WTC11 (cell line): ENCODE data around the gene FTCDNL1. TPM values are rescaled to one million over a fixed set of nuclear protein-coding genes. Genes with fewer than 3 reads are reported as not detected.
A peak's percentile ranks its signal among the peaks of the same experiment; 100 is the strongest.

Source experiments
- ATAC-seq: fragments of 200-7000 bp; cut with Tn5 transposase; 2 replicates; pipeline ENCODE4 v1.10.0; 2021; ENCODE audit warnings: mild to moderate bottlenecking, moderate library complexity
- CTCF ChIA-PET: fragments of 300-600 bp; sonication (Branson Sonifier 250); formaldehyde crosslinking; loops from one replicate; lab custom pipeline; 2021; ENCODE audit warnings: antibody characterized with exemption; lab: Charles Lee
- POLR2A ChIA-PET: fragments of 350-600 bp; sonication (Branson Sonifier 250); formaldehyde crosslinking; loops from one replicate; lab custom pipeline; 2021; ENCODE audit warnings: antibody characterized with exemption; lab: Charles Lee
- DNase-seq: peaks from one replicate; pipeline ENCODE4 v3.0.0; 2021; ENCODE audit warnings: low spot score
- H3K27ac Mint-ChIP-seq: 2 replicates; pipeline ENCODE4 v1.8.0; 2021; ENCODE audit warnings: mixed read lengths
- H3K27me3 Mint-ChIP-seq: 2 replicates; pipeline ENCODE4 v1.8.0; 2021; ENCODE audit warnings: low read depth, mild to moderate bottlenecking, moderate library complexity, mixed read lengths
- H3K36me3 Mint-ChIP-seq: 2 replicates; pipeline ENCODE4 v1.8.0; 2021; ENCODE audit warnings: mixed read lengths
- H3K4me1 Mint-ChIP-seq: 2 replicates; pipeline ENCODE4 v1.8.0; 2022; ENCODE audit warnings: mixed read lengths
- H3K4me3 Mint-ChIP-seq: 2 replicates; pipeline ENCODE4 v1.8.0; 2021; ENCODE audit warnings: mild to moderate bottlenecking, moderate library complexity, mixed read lengths
- H3K9me3 Mint-ChIP-seq: 2 replicates; pipeline ENCODE4 v1.8.0; 2021; ENCODE audit warnings: mixed read lengths
- FOXJ3 ChIP-seq: sonication (generic); formaldehyde crosslinking; IDR thresholded peaks from 2 replicates; pipeline ENCODE4 v1.9.0; 2021; ENCODE audit warnings: missing genetic modification reagents, mild to moderate bottlenecking, borderline replicate concordance
- HMGA2 ChIP-seq: fragments of 250-450 bp; sonication (Bioruptor Pico); IDR thresholded peaks from 2 replicates; pipeline ENCODE4 v1.4.0; 2021; ENCODE audit warnings: mild to moderate bottlenecking, moderate library complexity
- JUN ChIP-seq: sonication (generic); formaldehyde crosslinking; IDR thresholded peaks from 2 replicates; pipeline ENCODE4 v1.8.0; 2023; ENCODE audit warnings: mild to moderate bottlenecking, missing genetic modification reagents
- KAT7 ChIP-seq: sonication (generic); formaldehyde crosslinking; IDR thresholded peaks from 2 replicates; pipeline ENCODE4 v1.8.1; 2023; ENCODE audit warnings: missing genetic modification reagents, mild to moderate bottlenecking, borderline replicate concordance
- NR2C2 ChIP-seq: sonication (generic); formaldehyde crosslinking; IDR thresholded peaks from 2 replicates; pipeline ENCODE4 v1.8.0; 2022; ENCODE audit warnings: mild to moderate bottlenecking, missing genetic modification reagents
- ZNF138 ChIP-seq: sonication (generic); formaldehyde crosslinking; conservative IDR thresholded peaks from 2 replicates; pipeline ENCODE4 v1.8.1; 2022; ENCODE audit warnings: mild to moderate bottlenecking, moderate library complexity, missing genetic modification reagents
- ZNF263 ChIP-seq: sonication (generic); formaldehyde crosslinking; IDR thresholded peaks from 2 replicates; pipeline ENCODE4 v1.8.1; 2022; ENCODE audit warnings: low read depth, mild to moderate bottlenecking, moderate library complexity, missing genetic modification reagents
- total RNA-seq: library from RNA; stranded (reverse); gene quantifications from 3 replicates; pipeline ENCODE4 v1.2.3, GENCODE V29; 2021
- TF ChIP-seq, protein P1 (sequence below): sonication (generic); formaldehyde crosslinking; IDR thresholded peaks from 2 replicates; pipeline ENCODE4 v1.8.0; 2022; ENCODE audit warnings: missing genetic modification reagents
- TF ChIP-seq, protein P2 (sequence below): fragments of 250-450 bp; sonication (Bioruptor Pico); IDR thresholded peaks from 2 replicates; pipeline ENCODE4 v2.1.2; 2022; ENCODE audit warnings: mild to moderate bottlenecking, moderate library complexity
- TF ChIP-seq, protein P3 (sequence below): fragments of 250-450 bp; sonication (Bioruptor Pico); IDR thresholded peaks from 2 replicates; pipeline ENCODE4 v1.9.0; 2021; ENCODE audit warnings: mild to moderate bottlenecking, borderline replicate concordance
- TF ChIP-seq, protein P4 (sequence below): sonication (generic); formaldehyde crosslinking; IDR thresholded peaks from 2 replicates; pipeline ENCODE4 v1.8.1; 2023; ENCODE audit warnings: mild to moderate bottlenecking, missing genetic modification reagents
- TF ChIP-seq, protein P5 (sequence below): fragments of 250-450 bp; sonication (Bioruptor Pico); IDR thresholded peaks from 2 replicates; pipeline ENCODE4 v1.8.0; 2021; ENCODE audit warnings: mild to moderate bottlenecking

FTCDNL1 gene
- total RNA-seq, 1 experiment from 2014 or later = 0.85 TPM

DNA sequence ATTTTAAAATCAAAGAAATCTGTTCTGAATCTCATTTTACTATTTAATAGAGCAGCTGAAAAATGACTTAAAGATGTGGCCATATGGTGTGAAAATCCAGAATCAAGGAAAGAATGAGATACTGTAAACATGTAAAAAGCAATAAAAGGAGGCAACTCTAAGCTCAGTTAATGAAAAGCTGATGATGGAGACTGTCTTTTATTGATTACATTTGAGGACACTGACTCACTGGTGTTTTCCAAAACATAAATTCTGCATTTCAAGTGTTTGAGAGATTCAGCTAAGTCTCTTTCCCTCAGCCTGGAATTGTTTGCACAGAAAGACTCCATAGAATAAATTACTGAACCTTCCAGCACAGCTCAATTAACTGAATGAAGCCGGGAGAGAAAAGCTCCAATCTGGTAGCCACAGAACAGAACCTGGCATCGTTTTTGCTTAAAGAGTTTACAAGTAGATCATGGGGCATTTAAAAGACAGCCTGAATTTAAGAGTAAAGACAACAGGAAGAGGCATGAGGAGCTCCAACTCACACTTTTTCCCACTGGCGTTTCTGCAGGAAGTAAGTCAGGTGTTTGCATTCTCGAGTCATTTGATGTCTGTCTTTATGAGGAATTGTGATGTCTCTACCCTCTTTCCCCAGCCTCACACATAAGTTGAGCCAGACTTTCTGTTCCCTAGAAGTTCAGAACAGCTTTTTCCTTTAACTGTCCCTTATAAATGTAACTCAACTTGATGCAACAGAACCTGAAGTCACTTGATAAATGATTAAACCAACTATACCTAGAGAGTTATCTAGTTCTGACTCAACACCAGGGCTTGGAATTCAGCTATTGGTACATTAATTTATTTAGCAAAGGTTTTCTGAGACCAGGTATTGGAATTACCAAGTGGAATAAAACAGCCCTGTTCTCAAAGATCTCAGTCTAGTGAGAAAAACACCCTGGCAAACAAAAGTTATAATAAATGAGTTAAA lies 53.3 kb downstream of the FTCDNL1 start (continued):
- TF ChIP-seq, protein P1, sequence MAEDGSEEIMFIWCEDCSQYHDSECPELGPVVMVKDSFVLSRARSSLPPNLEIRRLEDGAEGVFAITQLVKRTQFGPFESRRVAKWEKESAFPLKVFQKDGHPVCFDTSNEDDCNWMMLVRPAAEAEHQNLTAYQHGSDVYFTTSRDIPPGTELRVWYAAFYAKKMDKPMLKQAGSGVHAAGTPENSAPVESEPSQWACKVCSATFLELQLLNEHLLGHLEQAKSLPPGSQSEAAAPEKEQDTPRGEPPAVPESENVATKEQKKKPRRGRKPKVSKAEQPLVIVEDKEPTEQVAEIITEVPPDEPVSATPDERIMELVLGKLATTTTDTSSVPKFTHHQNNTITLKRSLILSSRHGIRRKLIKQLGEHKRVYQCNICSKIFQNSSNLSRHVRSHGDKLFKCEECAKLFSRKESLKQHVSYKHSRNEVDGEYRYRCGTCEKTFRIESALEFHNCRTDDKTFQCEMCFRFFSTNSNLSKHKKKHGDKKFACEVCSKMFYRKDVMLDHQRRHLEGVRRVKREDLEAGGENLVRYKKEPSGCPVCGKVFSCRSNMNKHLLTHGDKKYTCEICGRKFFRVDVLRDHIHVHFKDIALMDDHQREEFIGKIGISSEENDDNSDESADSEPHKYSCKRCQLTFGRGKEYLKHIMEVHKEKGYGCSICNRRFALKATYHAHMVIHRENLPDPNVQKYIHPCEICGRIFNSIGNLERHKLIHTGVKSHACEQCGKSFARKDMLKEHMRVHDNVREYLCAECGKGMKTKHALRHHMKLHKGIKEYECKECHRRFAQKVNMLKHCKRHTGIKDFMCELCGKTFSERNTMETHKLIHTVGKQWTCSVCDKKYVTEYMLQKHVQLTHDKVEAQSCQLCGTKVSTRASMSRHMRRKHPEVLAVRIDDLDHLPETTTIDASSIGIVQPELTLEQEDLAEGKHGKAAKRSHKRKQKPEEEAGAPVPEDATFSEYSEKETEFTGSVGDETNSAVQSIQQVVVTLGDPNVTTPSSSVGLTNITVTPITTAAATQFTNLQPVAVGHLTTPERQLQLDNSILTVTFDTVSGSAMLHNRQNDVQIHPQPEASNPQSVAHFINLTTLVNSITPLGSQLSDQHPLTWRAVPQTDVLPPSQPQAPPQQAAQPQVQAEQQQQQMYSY = no peak
- no peak for TF ChIP-seq HMGA2
- no peak for TF ChIP-seq NR2C2 (CRISPR knock-in tag)
- TF ChIP-seq, protein P2, sequence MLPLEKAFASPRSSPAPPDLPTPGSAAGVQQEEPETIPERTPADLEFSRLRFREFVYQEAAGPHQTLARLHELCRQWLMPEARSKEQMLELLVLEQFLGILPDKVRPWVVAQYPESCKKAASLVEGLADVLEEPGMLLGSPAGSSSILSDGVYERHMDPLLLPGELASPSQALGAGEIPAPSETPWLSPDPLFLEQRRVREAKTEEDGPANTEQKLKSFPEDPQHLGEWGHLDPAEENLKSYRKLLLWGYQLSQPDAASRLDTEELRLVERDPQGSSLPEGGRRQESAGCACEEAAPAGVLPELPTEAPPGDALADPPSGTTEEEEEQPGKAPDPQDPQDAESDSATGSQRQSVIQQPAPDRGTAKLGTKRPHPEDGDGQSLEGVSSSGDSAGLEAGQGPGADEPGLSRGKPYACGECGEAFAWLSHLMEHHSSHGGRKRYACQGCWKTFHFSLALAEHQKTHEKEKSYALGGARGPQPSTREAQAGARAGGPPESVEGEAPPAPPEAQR (CRISPR knock-in tag) = no peak
- TF ChIP-seq, all 79 proteins: peak for 0

DNA sequence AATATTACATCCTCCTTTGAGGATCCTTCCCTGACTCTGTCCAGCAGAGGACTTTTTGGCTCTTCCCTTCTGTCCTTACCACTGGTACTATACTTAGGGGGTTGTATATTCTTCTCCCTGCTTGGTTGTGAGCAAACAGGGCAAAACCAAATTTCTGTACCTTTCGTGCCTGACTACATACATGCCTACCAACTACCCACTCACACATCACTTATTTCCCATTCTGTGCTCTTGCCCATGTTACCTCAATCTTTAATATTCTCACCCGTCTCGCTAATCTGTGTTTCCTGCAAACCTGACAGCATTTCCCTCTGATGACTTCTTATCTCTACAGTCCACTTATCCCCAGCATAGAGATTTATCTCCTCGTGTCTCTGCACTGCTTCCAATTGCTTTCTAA lies 58.6 kb downstream of the FTCDNL1 start:
- no peak for DNase-seq
- no peak; the same call in 1 of the 2 replicates for ATAC-seq
- TF ChIP-seq KAT7 (CRISPR knock-in tag) (no peak), JUN (CRISPR knock-in tag) (no peak), ZNF263 (CRISPR knock-in tag) (no peak), FOXJ3 (CRISPR knock-in tag) (no peak), HMGA2 (no peak), ZNF138 (CRISPR knock-in tag) (no peak)
- TF ChIP-seq, protein P2 (CRISPR knock-in tag) = no peak
- TF ChIP-seq, protein P3, sequence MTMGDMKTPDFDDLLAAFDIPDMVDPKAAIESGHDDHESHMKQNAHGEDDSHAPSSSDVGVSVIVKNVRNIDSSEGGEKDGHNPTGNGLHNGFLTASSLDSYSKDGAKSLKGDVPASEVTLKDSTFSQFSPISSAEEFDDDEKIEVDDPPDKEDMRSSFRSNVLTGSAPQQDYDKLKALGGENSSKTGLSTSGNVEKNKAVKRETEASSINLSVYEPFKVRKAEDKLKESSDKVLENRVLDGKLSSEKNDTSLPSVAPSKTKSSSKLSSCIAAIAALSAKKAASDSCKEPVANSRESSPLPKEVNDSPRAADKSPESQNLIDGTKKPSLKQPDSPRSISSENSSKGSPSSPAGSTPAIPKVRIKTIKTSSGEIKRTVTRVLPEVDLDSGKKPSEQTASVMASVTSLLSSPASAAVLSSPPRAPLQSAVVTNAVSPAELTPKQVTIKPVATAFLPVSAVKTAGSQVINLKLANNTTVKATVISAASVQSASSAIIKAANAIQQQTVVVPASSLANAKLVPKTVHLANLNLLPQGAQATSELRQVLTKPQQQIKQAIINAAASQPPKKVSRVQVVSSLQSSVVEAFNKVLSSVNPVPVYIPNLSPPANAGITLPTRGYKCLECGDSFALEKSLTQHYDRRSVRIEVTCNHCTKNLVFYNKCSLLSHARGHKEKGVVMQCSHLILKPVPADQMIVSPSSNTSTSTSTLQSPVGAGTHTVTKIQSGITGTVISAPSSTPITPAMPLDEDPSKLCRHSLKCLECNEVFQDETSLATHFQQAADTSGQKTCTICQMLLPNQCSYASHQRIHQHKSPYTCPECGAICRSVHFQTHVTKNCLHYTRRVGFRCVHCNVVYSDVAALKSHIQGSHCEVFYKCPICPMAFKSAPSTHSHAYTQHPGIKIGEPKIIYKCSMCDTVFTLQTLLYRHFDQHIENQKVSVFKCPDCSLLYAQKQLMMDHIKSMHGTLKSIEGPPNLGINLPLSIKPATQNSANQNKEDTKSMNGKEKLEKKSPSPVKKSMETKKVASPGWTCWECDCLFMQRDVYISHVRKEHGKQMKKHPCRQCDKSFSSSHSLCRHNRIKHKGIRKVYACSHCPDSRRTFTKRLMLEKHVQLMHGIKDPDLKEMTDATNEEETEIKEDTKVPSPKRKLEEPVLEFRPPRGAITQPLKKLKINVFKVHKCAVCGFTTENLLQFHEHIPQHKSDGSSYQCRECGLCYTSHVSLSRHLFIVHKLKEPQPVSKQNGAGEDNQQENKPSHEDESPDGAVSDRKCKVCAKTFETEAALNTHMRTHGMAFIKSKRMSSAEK (CRISPR knock-in tag) = no peak
- TF ChIP-seq, protein P4, sequence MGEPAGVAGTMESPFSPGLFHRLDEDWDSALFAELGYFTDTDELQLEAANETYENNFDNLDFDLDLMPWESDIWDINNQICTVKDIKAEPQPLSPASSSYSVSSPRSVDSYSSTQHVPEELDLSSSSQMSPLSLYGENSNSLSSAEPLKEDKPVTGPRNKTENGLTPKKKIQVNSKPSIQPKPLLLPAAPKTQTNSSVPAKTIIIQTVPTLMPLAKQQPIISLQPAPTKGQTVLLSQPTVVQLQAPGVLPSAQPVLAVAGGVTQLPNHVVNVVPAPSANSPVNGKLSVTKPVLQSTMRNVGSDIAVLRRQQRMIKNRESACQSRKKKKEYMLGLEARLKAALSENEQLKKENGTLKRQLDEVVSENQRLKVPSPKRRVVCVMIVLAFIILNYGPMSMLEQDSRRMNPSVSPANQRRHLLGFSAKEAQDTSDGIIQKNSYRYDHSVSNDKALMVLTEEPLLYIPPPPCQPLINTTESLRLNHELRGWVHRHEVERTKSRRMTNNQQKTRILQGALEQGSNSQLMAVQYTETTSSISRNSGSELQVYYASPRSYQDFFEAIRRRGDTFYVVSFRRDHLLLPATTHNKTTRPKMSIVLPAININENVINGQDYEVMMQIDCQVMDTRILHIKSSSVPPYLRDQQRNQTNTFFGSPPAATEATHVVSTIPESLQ (CRISPR knock-in tag) = no peak
- TF ChIP-seq, protein P5, sequence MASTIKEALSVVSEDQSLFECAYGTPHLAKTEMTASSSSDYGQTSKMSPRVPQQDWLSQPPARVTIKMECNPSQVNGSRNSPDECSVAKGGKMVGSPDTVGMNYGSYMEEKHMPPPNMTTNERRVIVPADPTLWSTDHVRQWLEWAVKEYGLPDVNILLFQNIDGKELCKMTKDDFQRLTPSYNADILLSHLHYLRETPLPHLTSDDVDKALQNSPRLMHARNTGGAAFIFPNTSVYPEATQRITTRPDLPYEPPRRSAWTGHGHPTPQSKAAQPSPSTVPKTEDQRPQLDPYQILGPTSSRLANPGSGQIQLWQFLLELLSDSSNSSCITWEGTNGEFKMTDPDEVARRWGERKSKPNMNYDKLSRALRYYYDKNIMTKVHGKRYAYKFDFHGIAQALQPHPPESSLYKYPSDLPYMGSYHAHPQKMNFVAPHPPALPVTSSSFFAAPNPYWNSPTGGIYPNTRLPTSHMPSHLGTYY (CRISPR knock-in tag) = no peak
- ChIA-PET POLR2A (no interaction called here), CTCF (interaction anchor here (1.8 kb wide), 1 partner anchor 88 kb away, joined by 5 read pairs; no protein-coding TSS in a partner anchor)
- Mint-ChIP-seq H3K4me3 (no peak overlapping the region), H3K9me3 (no peaks in the 10 kb centered on the region), H3K27me3 (no peaks in the 10 kb centered on the region; the same call in 1 of the 2 replicates), H3K27ac (peak overlapping the region; percentile 7), H3K4me1 (peaks cover 35% of the 10 kb centered on the region), H3K36me3 (no peaks in the 10 kb centered on the region)
